Measurements from ENCODE around the gene NDUFAF8.

The NDUFAF8 gene

DNA sequence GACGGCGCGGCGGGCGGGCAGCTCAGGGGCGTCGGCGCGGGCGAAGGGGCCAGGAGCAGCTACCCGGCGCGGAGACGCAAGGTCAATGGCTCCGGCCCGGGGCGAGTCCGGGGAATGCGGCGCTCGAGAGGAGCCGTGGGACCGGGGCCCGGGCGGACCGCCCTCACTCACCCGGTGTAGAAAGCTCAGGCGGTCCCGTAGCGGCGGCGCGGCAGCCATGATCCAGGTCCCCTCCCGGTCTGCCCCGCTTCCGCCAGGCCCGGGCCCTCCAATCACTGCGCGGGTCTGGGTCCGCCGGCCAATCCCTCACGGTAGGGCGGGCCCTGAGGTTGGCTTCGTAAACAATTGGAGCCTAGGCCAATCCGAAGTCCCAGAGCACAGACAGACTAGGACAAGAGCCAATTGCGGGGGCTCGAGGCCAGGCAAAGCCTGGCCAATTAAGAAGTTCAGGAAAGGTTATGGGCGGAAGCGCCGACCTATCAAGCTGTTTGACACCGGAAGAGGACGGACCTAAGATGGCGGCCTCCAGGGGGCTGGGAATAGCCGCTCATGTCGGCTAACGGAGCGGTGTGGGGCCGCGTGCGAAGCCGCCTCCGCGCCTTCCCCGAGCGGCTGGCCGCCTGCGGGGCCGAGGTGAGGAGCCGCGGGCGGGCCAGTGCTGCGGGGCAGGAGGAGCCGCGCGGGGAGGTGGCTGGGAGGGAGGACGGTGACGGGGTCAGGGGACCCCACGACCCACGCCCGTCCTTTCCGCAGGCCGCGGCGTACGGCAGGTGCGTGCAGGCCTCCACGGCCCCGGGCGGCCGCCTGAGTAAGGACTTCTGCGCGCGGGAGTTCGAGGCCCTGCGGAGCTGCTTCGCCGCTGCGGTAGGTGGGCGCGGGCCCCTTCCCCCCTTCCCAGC lies at the start of gene NDUFAF8, which contains the start of gene TEPSIN:
Gene NDUFAF8 (plus strand): TSS at position 504 of the 899 bp plus-strand sequence. CDS start 46 bp downstream, at position 550.
Gene TEPSIN (minus strand): TSS at position 241 of the 899 bp plus-strand sequence. CDS start 22 bp downstream, at position 219.
- DNase-seq: peak; percentile 100

- no peak for DNase-seq
Observed at GRCh38 chr17:81189670-81190530, 49.2 kb upstream of the NDUFAF8 start.

- DNase-seq: no peak
Observed at GRCh38 chr17:81190591-81190990, 48.5 kb upstream of the NDUFAF8 start.

DNA sequence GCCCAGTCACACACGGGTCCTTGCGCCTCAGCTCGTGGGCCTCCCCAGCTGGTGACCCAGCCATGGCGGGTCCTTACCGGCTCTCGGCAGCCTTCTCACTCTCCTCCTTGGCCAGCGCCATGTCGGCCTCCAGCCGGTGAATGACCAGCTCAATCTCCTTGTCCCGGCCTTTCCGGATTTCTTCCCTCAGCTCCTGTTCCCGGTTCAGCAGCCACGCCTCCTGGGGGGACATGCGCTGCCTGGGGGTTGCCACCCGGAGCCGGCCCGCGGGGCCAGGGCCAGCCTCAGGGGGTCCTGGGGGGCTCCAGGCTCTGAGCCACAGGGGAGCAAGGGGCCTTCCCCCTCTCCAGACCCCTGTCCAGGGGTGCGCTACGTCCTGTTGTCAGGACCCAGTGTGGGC lies 48.0 kb upstream of the NDUFAF8 start:
- DNase-seq: no peak

- DNase-seq: no peak
Observed at GRCh38 chr17:81191646-81192045, 47.5 kb upstream of the NDUFAF8 start.

DNA sequence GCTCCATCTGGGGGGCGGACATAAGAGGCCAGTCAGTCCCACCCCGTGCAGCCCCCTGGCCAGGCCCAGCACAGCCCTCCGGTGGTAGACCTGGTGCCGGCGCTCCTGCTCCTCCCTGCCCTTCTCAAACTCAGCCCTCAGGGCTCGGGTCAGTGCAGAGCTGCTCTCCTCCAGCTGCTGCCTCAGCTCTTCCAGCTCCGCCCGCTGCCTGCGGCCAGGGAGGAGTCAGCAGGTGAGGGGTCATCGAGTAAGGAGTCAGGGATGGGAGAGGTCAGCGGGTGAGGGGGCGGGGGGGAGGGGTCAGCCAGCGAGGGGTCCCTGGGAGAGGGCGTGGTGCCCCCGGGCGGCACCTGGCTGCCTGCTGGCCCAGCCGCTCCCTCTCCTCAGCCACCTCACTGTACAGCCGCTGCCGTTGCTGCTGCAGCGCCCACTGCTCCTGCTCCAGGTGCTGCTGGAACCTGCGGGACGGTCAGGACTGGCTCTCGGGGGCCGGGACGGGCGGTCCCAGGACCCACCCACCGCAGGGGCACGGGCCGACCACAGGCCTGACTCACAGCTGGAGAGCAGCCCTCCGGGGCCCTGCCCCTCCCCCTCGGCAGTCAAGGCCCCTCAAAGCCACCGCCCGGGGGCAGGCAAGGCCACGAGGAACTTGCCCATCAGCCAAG lies 46.6 kb upstream of the NDUFAF8 start:
- no peak for DNase-seq

GRCh38 chr17:81193051-81193410 lies 46.1 kb upstream of the NDUFAF8 start:
- no peak for DNase-seq

DNA sequence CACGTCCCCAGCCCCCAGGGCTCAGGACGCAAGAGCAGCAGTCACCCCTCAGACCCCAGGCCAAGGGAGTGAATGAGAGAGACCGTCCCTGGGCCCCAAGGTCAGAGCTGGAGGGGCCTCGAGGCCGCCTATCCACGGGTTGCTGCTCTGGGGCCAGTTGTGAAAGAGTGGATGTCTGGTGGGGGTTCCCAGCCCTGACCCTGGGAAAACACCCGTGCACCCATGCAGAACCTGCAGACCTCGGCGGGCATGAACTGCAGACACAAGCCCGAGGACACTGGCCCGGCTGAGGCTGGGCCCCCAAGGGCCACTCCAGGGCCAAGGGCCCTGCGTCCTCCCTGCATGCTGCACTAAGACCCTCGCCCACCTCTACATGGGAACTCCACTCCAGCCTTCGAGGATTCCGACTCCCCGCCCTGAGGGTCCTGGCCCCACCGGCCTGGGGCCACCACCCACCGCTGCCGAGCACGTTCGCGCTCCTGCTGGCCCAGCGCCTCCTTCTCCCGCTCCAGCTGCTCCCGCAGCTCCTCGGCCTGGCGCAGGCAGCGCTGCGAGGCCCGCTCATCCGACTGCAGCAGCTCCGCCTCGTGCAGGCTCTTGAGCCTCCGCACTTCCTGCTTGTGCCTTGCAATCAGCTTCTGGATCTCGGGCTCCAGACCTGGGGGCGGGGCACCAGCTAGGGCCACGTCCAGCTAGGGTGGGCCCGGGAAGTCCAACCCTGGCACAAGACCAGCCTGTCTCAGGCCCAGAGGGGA lies 45.5 kb upstream of the NDUFAF8 start:
- no peak for DNase-seq

- DNase-seq: no peak
Observed at GRCh38 chr17:81194225-81194760, 44.8 kb upstream of the NDUFAF8 start.

- DNase-seq: no peak
Observed at GRCh38 chr17:81194941-81195901, 43.9 kb upstream of the NDUFAF8 start.

GRCh38 chr17:81195941-81196495 lies 43.1 kb upstream of the NDUFAF8 start:
- no peak for DNase-seq

DNA sequence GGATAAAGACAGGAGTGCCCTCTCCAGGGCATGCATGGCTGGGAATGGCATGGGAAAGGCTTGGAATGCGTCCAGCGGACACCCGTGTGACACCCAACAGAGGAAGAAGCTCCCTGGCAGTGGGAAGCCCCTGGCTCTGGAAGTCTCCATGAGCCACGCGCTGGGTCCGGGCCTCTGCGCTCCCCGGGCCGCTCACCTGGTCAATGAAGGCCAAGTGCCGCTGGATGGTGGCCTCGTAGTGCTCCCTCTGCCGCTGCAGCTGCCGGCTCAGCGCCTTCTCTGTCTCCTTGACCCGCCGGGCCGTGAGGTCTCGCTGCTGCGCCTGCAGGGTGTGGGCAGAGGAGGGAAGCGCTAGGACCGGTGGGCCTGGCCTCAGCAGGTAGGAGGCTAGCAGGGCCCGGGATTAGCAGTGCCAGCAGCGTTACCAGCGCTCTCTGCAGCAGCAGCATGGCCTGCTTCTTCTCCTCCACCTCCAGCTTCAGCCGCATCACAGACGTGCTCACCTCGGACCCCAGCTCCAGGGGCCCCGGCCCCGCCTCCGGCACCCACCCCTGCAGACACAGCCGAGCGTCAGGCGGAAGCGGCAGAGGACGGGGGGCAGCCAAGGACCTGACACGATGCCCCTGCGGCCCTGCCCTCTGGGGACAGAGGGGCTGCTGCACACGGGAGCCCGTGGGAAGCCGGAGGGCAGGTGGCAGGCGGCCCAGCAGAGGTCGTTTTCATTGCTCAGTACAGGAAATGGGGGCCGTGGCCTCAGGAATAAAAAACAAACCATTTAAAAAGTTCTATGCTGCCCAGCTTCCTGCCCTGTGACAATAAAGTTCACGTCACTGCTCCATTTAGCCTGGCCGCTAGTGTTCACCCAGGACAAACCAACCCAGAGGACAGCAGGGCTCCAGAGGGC lies 42.4 kb upstream of the NDUFAF8 start:
- DNase-seq: no peak

GRCh38 chr17:81197409-81197795 lies 41.7 kb upstream of the NDUFAF8 start:
- no peak for DNase-seq

DNA sequence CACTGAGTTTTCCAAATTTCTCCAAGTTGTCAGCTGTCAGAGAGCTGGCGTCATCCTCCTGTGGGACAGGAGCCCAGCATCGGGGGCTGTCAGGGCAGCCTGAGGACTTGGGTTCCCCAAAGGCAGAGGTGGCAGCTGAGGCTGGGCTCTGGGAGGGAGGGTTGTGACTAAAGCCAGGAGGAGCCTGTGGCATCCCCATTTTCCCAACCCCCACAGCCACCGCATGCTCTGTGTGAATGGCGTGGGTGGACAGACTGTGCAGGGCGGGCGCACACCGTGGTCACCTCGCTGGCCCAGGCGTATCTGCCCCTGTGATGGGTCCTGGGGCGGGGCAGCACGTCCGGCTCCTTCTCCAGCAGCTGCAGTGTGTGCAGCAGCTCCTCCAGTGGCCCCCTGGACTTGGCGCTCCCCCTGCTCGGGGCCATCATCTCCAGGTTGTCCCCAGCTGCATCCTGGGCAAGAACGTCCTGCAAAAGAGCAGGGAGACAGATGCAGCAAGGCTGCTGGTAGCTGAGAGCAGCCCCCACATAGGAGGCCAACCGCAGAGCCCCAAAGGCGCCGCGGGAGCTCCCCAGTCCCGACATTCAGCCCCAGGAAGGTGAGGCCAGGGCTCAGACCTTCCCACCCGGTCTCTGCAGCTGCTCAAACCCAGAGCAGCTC lies 41.2 kb upstream of the NDUFAF8 start:
- no peak for DNase-seq

DNA sequence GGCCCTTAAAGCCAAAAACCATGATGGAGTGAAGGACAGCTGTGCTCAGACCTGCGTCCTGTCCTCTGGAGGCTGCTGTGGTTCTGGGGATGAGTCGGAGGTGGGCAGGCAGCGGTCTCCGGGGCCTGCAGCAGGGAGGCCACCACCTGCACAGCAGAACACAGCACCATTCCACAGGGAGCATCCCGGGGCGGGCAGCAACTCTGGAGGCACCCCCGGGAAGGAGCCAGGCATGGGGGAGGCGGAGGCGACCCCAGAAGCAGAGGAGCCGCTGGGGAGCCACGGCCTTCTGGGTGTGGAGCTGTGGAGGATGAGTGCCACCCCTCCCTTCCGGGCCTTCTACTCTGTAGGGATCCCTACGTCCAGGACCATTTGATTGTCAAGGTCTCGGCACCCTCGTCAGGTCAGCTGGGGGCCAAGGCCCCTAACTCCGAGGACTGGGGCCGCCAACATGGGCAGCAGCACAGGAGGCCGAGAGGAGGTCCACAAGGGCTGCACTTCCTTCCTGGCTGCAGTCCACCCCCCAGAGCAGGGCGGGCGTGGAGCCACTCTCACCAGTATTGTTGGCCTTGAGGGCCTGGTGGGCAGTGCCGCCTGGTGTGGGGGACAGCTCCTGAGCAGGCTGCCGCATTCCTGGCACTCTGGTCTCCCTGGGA lies 40.2 kb upstream of the NDUFAF8 start:
- no peak for DNase-seq

GRCh38 chr17:81199482-81199830 lies 39.7 kb upstream of the NDUFAF8 start:
- no peak for DNase-seq

DNA sequence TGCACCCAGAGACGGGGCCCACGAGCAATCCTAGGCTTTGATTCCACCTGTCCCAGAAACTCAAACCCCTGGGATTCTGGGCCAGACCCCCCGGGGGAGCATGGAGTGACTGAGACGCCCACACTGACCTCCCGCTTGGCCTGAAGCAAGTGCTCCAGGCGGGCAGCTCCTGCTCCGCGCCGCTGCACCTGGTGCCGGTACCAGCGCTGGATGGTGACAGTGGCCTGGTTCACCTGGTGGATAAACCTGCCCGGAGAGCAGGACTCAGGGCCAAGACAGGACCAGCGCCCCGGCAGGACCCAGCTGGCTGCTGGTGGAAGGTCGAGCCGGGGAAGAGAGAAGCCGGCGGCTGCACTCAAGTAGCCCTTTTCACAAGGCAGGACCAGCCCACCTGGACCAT lies 38.9 kb upstream of the NDUFAF8 start:
- DNase-seq: no peak

Data from AML-193 (cell line).